ENCODE results near the gene NTNG2.

NTNG2 gene

GRCh38 chr9:132288361-132288760 is 126.5 kb downstream of the NTNG2 start:
- no peak for TF ChIP-seq CTCF (IDR thresholded peaks at IDR 0.05; ENCODE audit: borderline replicate concordance, insufficient read depth, low read depth, low read length)

DNA sequence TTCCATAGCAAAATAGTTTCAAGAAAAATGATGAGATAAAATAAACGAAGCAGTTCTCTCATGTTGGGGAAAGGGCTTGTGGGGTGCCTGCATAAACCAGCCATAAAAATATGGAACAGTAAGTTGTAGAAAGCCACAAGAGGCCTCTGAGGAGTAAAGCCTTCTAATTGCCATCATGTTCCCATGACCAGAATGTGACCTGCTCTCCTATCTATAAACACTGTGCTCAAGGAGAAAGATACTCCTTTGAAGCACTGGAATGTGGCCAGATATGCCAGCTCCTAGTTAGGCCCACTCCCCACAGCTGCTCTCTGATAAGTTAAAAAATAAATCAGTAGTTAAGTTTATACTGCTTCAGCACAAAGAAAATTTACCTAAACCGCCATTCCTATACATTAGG is 127.1 kb downstream of the NTNG2 start:
- no peak overlapping the region for H3K4me3 ChIP-seq (ENCODE audit: low read depth, low read length)
- TF ChIP-seq CTCF (IDR thresholded peaks at IDR 0.05; ENCODE audit: borderline replicate concordance, insufficient read depth, low read depth, low read length): no peak

More at GRCh38 chr9:132288361-132288760, 126.5 kb downstream of the NTNG2 start:
- H3K4me3 ChIP-seq (ENCODE audit: low read depth, low read length): no peak overlapping the region

GRCh38 chr9:132293145-132293721 is 131.4 kb downstream of the NTNG2 start:
- no peak overlapping the region for H3K4me3 ChIP-seq (ENCODE audit: low read depth, low read length)
- TF ChIP-seq CTCF (IDR thresholded peaks at IDR 0.05; ENCODE audit: borderline replicate concordance, insufficient read depth, low read depth, low read length): no peak
